ENCODE data around the gene DEAF1.

Gene DEAF1

GRCh38 chr11:630871-631270, 64.2 kb downstream of the DEAF1 start:
- TF ChIP-seq YY1 (IDR thresholded peaks at IDR 0.05; ENCODE audit: insufficient read depth, insufficient read length) (no peak), SUZ12 (IDR thresholded peaks at IDR 0.05; ENCODE audit: extremely low read depth, insufficient read depth, insufficient read length) (no peak), ZNF274 (IDR thresholded peaks at IDR 0.05; ENCODE audit: low read depth, low read length) (no peak)
- DNase-seq (ENCODE audit: low read depth, low spot score) = no peak
- peaks cover 21% of the 10 kb centered on the region for H3K36me3 ChIP-seq (ENCODE audit: insufficient read depth, insufficient read length, low read length)
- H3K9ac ChIP-seq (ENCODE audit: insufficient read length, low read depth) = no peak overlapping the region
- peaks cover 2% of the 10 kb centered on the region for H3K4me1 ChIP-seq (ENCODE audit: insufficient read depth, insufficient read length)
- no peaks in the 10 kb centered on the region for H3K27me3 ChIP-seq (ENCODE audit: insufficient read depth, insufficient read length)
- no peak overlapping the region for H3K4me3 ChIP-seq (ENCODE audit: insufficient read length, low read depth)
- no peaks in the 10 kb centered on the region for H3K9me3 ChIP-seq (ENCODE audit: insufficient read depth, low read length)

- DNase-seq (ENCODE audit: low read depth, low spot score) = no peak
- H3K4me1 ChIP-seq (ENCODE audit: insufficient read depth, insufficient read length) = peaks cover 8% of the 10 kb centered on the region
- TF ChIP-seq ZNF274 (IDR thresholded peaks at IDR 0.05; ENCODE audit: low read depth, low read length) = no peak
- no peak for TF ChIP-seq YY1 (IDR thresholded peaks at IDR 0.05; ENCODE audit: insufficient read depth, insufficient read length)
- TF ChIP-seq SUZ12 (IDR thresholded peaks at IDR 0.05; ENCODE audit: extremely low read depth, insufficient read depth, insufficient read length) = no peak
- no peaks in the 10 kb centered on the region for H3K27me3 ChIP-seq (ENCODE audit: insufficient read depth, insufficient read length)
- peaks cover 32% of the 10 kb centered on the region for H3K36me3 ChIP-seq (ENCODE audit: insufficient read depth, insufficient read length, low read length)
- H3K9ac ChIP-seq (ENCODE audit: insufficient read length, low read depth) = no peak overlapping the region
- H3K4me3 ChIP-seq (ENCODE audit: insufficient read length, low read depth) = no peak overlapping the region
- no peaks in the 10 kb centered on the region for H3K9me3 ChIP-seq (ENCODE audit: insufficient read depth, low read length)
Measured at GRCh38 chr11:629237-629583, 65.8 kb downstream of the DEAF1 start.

DNA sequence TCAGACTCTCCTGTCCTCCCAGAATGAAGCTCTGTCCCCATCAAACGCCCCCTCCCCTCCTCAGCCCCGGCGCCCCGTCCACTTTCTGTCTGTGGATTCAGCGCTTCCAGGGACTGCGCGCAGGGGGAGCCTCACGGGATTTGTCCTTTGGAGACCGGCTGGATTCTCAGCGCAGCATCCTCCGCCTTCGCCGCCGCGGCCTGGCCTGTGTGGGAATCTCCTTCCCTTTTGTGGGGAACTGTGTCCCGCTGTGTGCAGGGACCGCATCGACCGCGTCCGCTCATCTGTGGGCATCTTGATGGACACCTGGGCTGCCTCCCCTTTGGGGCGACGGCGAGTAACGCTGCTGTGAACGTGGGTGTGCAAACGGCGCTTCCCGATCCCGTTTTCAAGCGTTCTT, 67.0 kb downstream of the DEAF1 start:
- H3K27me3 ChIP-seq (ENCODE audit: insufficient read depth, insufficient read length) = no peaks in the 10 kb centered on the region
- H3K4me1 ChIP-seq (ENCODE audit: insufficient read depth, insufficient read length) = peaks cover 12% of the 10 kb centered on the region
- H3K36me3 ChIP-seq (ENCODE audit: insufficient read depth, insufficient read length, low read length) = peaks cover 40% of the 10 kb centered on the region
- TF ChIP-seq YY1 (IDR thresholded peaks at IDR 0.05; ENCODE audit: insufficient read depth, insufficient read length) (no peak), SUZ12 (IDR thresholded peaks at IDR 0.05; ENCODE audit: extremely low read depth, insufficient read depth, insufficient read length) (no peak), ZNF274 (IDR thresholded peaks at IDR 0.05; ENCODE audit: low read depth, low read length) (no peak)
- no peak overlapping the region for H3K4me3 ChIP-seq (ENCODE audit: insufficient read length, low read depth)
- no peak for DNase-seq (ENCODE audit: low read depth, low spot score)
- no peak overlapping the region for H3K9ac ChIP-seq (ENCODE audit: insufficient read length, low read depth)
- no peaks in the 10 kb centered on the region for H3K9me3 ChIP-seq (ENCODE audit: insufficient read depth, low read length)

- peaks cover 12% of the 10 kb centered on the region for H3K4me1 ChIP-seq (ENCODE audit: insufficient read depth, insufficient read length)
- TF ChIP-seq SUZ12 (IDR thresholded peaks at IDR 0.05; ENCODE audit: extremely low read depth, insufficient read depth, insufficient read length) (no peak), YY1 (IDR thresholded peaks at IDR 0.05; ENCODE audit: insufficient read depth, insufficient read length) (no peak), ZNF274 (IDR thresholded peaks at IDR 0.05; ENCODE audit: low read depth, low read length) (no peak)
- no peak overlapping the region for H3K4me3 ChIP-seq (ENCODE audit: insufficient read length, low read depth)
- H3K27me3 ChIP-seq (ENCODE audit: insufficient read depth, insufficient read length) = no peaks in the 10 kb centered on the region
- peaks cover 36% of the 10 kb centered on the region for H3K36me3 ChIP-seq (ENCODE audit: insufficient read depth, insufficient read length, low read length)
- no peak overlapping the region for H3K9ac ChIP-seq (ENCODE audit: insufficient read length, low read depth)
- no peak for DNase-seq (ENCODE audit: low read depth, low spot score)
- H3K9me3 ChIP-seq (ENCODE audit: insufficient read depth, low read length) = no peaks in the 10 kb centered on the region
Measured at GRCh38 chr11:627308-627576, 67.8 kb downstream of the DEAF1 start.

DNA sequence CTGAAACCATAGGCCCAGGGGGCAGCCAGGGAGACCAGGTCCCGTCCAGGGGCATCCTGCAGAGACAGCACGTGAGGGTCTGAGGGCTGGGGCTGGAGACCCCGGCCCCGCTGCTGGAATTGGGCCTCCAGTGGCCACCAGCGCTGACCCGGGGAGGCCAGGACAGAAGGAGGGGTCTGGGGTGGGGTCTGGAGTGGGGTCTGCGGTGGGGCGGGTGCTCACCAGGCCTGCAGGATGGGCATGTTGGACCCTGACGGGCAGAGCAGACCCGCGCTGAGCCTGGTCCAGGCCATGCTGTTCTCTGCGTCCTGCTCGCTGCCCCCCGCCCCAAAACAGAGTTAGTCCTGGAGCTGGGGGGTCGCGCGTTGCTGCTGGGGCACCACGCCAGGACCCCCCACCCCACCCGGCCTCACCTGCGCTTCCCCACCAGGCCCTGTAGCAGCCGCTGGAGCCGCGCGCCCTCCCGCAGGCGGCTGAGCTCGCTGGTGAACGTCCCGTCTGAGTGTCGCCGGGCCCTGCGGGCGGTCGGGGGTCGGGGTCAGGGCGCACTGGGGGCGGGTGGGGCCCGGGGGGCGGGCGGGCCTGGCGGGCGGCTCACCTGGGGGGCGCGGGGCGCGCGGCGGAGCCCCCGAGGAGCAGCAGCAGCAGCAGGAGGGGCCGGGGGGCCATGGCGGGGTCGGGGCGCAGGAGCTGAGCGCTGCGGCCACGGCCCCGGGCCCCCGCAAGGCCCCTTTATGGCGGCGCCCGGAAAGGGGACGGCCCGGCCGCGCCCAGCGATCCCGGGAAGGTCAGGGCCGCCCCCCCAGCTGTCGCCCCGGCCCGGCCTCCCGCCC, 68.3 kb downstream of the DEAF1 start, which contains the start of gene SCT:
TSS of gene SCT (minus strand) at position 707 of the 833 bp plus-strand sequence. CDS start at position 669, 38 bp downstream.
- no peak within 1 kb of the TSS for H3K9ac ChIP-seq (ENCODE audit: insufficient read length, low read depth)
- H3K4me1 ChIP-seq (ENCODE audit: insufficient read depth, insufficient read length) = peaks cover 12% of the 10 kb centered on the region
- TF ChIP-seq ZNF274 (IDR thresholded peaks at IDR 0.05; ENCODE audit: low read depth, low read length) (no peak), YY1 (IDR thresholded peaks at IDR 0.05; ENCODE audit: insufficient read depth, insufficient read length) (no peak), SUZ12 (IDR thresholded peaks at IDR 0.05; ENCODE audit: extremely low read depth, insufficient read depth, insufficient read length) (no peak)

GRCh38 chr11:625636-626268, 69.3 kb downstream of the DEAF1 start:
- no peaks in the 10 kb centered on the region for H3K27me3 ChIP-seq (ENCODE audit: insufficient read depth, insufficient read length)
- DNase-seq (ENCODE audit: low read depth, low spot score) = no peak
- H3K9ac ChIP-seq (ENCODE audit: insufficient read length, low read depth) = no peak overlapping the region
- H3K9me3 ChIP-seq (ENCODE audit: insufficient read depth, low read length) = no peaks in the 10 kb centered on the region
- peaks cover 14% of the 10 kb centered on the region for H3K4me1 ChIP-seq (ENCODE audit: insufficient read depth, insufficient read length)
- no peak overlapping the region for H3K4me3 ChIP-seq (ENCODE audit: insufficient read length, low read depth)
- H3K36me3 ChIP-seq (ENCODE audit: insufficient read depth, insufficient read length, low read length) = peaks cover 46% of the 10 kb centered on the region
- TF ChIP-seq YY1 (IDR thresholded peaks at IDR 0.05; ENCODE audit: insufficient read depth, insufficient read length) (no peak), ZNF274 (IDR thresholded peaks at IDR 0.05; ENCODE audit: low read depth, low read length) (no peak), SUZ12 (IDR thresholded peaks at IDR 0.05; ENCODE audit: extremely low read depth, insufficient read depth, insufficient read length) (no peak)

More for the DNA sequence above, 68.3 kb downstream of the DEAF1 start, which contains the start of gene SCT:
- DNase-seq (ENCODE audit: low read depth, low spot score) = no peak
- no peak within 1 kb of the TSS for H3K4me3 ChIP-seq (ENCODE audit: insufficient read length, low read depth)
- H3K9me3 ChIP-seq (ENCODE audit: insufficient read depth, low read length) = no peaks in the 10 kb centered on the region
- H3K36me3 ChIP-seq (ENCODE audit: insufficient read depth, insufficient read length, low read length) = peaks cover 40% of the 10 kb centered on the region
- no peaks in the 10 kb centered on the region for H3K27me3 ChIP-seq (ENCODE audit: insufficient read depth, insufficient read length)
